ENCODE data around the gene PCGF5.

DNA sequence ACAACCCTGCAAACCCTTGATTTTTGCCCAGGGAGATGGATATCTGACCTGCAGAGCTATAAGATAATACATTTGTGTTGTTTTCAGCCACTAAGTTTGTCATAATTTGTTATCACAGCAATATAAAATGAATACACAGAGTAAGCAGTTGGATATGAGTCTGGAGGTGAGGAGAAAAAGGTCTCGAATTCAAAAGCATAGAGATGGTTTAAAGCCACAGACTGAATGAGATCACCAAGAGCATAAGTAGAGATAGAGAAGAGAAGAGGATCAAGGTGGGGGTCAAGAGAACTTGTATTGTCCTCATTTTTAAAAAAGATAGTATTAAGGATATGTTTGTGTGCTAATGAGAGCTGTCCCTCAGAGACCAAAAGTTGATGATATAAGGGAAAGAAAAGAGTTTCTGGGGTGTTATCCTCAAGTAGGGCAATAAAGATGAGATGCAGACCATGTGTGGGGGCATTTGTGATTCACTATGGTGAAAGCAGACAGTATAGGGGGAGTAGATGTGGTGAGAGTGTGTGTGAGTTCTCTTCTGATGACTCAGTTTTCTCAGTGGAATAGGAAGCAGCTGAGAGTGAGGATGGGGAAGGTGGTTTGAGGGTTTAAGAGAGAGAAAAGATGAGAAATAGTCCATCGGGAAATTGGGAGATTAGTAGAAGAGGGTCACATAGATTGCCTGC, 25.8 kb upstream of the PCGF5 start:
- TF ChIP-seq, protein P1, sequence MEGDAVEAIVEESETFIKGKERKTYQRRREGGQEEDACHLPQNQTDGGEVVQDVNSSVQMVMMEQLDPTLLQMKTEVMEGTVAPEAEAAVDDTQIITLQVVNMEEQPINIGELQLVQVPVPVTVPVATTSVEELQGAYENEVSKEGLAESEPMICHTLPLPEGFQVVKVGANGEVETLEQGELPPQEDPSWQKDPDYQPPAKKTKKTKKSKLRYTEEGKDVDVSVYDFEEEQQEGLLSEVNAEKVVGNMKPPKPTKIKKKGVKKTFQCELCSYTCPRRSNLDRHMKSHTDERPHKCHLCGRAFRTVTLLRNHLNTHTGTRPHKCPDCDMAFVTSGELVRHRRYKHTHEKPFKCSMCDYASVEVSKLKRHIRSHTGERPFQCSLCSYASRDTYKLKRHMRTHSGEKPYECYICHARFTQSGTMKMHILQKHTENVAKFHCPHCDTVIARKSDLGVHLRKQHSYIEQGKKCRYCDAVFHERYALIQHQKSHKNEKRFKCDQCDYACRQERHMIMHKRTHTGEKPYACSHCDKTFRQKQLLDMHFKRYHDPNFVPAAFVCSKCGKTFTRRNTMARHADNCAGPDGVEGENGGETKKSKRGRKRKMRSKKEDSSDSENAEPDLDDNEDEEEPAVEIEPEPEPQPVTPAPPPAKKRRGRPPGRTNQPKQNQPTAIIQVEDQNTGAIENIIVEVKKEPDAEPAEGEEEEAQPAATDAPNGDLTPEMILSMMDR (IDR thresholded peaks at IDR 0.05; ENCODE audit: control extremely low read depth in 1 of 3, insufficient read depth in 1 of 3, low read depth in 1 of 3, low read length in 3 of 3), result no peak
- no peak for TF ChIP-seq CBX8 (IDR thresholded peaks at IDR 0.05; ENCODE audit: borderline replicate concordance, low read depth, low read length)
- TF ChIP-seq TEAD4 (IDR thresholded peaks at IDR 0.05; ENCODE audit: low read depth, low read length), result no peak
- TF ChIP-seq MAX (IDR thresholded peaks at IDR 0.05), result no peak
- no peak for TF ChIP-seq POLR2A (IDR thresholded peaks at IDR 0.05; ENCODE audit: control extremely low read depth in 1 of 2, low read depth in 2 of 2, low read length in 2 of 2)
- TF ChIP-seq TAF1 (IDR thresholded peaks at IDR 0.05; ENCODE audit: low read depth, low read length), result no peak
- TF ChIP-seq HDAC6 (IDR thresholded peaks at IDR 0.05; ENCODE audit: low read depth, low read length), result no peak
- TF ChIP-seq KDM5A (IDR thresholded peaks at IDR 0.05; ENCODE audit: low read length), result no peak
- no peak for TF ChIP-seq RBBP5 (IDR thresholded peaks at IDR 0.05; ENCODE audit: borderline replicate concordance, low read depth, low read length)
- TF ChIP-seq EP300 (IDR thresholded peaks at IDR 0.05; ENCODE audit: borderline replicate concordance in 1 of 2, low read depth in 2 of 2, low read length in 2 of 2), result no peak
